GM11168 (cell line): ENCODE results near the gene LIN7B.

Experiments used
- in situ Hi-C: fragments of 300-500 bp; cut with MboI; formaldehyde crosslinking; loops from one replicate; pipeline ENCODE4 v1.12.0; 2022; ENCODE audit warnings: low sequenced_read_pairs; ENCODE audit not compliant: unreplicated experiment

Gene LIN7B

DNA sequence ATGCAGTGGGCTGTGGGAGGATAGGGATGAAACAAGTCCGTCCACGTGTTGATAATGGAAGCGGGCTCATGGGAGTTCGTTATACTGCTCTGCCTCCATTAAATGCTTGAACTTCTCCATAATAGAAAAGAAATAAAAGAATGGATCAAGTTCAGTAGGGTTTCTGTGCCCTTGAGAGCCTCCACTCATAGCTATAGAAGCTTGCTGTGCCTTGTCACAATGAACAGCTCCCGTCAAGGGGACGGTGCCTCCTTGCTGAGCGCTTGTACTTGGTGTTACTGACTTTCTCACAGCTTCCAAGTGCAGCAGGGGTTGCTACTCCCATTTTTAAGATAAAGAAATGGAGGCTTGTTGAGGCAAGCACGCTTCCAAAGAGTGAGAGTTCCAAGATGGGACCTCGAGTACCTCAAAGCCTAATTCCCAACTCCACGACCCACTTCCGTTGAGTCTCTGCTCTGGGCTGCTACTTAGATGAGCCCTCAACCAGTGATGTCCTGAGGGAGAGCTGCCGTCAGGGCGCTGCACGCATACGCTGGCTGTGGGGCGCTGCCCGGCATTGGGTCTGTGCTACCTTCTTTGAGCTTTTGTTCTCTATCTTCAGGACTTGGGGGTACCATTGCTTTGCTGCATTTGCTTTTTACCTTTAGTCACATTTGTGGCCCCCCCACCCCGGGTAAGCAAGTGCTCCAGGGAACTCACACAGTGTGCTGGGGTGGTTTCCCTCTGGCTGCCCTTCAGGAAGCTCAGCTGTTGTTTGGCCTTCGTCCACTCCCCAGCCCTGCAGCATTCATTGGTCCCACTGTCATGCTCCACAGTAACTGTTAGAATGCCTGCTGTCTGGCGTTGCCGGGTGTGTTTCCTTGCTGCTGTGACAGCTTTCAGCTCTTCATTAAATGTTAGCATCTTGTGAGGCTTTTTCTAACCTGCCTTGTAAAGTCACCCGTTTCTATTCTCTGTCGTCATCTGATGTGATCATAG lies 19.4 kb upstream of the LIN7B start:
- in situ Hi-C loops: no loop called here

DNA sequence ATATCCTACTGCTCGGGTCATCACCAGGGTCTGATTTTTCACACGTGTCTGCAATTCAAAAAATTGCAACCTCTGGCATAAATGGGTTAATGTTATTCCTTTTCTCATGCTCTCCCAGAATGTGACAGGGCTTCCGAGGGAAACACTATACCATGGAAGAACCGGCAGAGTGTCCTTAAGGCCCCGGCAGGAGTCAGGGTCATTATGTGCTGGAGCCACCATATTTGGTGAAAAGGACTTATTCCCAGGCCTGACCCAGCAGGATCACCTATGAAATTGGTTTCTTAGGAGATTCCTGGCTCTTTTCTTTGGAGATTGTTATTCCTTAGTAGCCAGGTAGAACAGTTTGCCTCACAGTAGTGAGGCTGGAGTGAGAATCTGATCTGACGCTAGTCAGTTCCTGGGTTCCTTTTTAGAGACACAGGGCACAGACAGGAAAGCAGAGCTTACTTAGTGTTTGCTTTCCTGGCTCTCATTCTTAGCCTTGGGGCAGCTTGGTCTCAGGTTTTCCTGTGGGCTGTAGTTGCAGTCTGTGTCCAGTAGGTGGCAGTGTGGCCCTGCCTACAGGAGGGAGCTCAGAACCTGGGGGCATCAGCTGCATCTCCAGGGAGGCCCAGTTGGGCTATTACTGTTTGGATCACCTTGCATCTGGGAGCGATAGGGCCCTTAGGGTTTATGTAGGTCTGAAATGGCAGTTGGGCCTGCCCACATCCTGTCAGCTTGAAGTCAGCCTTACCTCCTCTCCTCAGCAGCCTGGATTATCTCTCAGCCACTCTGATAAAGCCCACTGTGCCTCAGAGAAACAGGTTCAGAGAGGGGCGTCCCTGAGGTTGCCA lies 16.5 kb upstream of the LIN7B start:
- in situ Hi-C loops: no loop called here

DNA sequence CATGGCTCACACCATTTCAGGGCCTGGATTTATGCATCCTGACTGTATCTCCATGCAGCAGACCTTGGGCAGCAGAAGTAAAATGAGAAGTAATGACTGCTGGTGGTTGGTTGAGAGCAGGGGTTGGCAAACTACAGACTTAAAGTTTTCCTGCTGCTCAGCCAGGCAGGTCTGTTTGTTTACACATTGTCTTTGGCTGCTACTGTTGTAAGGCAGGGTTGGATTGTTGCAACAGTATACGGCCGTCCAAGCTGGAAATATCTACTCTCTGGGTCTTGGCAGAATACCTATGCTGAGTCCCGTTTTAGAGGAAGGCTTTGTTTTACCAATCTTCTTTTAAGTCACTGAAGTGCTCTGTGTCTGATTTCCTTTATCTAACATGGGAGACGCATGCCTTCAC lies 15.4 kb upstream of the LIN7B start:
- in situ Hi-C loops: no loop called here

DNA sequence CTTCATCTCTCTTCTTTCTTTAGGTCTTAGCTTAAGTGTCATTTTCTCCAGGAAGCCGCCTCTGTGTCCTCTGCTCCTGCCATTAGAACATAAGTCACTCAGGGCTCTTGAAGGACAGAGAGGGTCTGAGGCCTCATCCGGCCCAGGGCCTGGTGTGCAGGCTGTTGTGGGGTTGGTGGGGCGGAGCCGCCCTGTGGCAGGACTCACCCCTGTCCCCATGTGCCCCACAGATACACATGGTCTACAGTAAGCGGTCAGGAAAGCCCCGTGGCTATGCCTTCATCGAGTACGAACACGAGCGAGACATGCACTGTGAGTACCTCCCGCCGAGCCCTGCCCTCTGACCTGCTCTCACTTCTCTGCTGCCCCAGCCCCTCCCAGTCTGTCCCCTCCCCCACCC lies 13.0 kb upstream of the LIN7B start:
- in situ Hi-C loops: no loop called here

DNA sequence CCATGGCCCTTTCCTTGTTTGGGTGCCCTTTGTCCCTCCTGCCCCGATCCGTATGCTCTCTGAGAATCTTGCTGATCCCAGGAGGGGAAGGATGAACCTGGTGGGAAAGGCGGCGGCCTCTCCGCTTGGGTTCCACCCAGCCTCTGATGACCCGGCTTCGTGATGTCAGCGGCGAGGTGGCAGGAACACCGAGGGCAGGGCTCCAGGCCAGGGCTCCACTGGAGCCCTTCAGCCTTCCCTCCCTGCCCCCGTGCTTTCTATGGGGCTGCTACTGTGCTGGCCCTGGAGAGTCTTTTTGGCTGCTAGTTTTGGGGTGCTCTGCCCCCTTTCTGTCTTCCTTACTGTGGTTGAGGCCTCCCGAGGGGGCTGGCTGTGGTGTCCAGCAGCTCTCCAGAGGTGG lies 11.9 kb upstream of the LIN7B start:
- in situ Hi-C loops: no loop called here

DNA sequence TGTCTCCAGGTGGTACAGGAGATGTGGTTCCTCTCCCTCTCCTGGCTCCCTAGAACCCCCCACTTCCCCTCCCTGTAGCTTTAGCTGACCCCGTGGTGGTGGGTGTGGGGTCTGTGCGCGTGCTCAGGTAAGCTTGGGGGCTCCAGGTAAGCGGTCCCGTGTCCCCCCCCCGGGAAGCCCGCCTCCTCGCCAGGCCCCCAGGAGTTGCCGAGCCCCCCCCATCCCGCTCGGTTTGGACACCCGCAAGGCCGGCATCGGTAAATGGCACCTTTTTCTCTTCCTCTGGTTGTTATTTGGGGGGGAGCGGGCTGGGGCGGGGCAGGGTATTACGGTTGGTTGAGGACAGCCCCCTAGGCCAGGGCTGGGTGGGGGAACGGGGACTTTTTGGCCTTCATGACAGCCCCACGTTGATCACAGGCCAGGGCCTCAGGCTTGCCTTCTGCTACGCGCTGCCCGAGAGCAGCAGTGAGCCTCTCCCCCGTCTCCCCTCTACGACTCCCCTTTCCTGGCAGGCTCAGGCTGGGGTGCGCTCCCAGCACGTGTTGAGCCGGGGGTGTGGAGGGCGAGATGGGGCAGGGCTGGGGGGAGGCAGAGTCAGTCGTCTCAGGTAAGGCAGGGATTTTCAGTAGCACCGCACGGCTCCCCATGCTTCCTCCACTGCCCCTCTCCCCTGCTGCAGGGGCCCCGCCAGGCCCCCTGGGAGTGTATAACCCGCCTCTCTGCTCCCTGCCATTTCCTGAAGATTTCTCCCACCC lies 10.7 kb upstream of the LIN7B start:
- in situ Hi-C loops: no loop called here

DNA sequence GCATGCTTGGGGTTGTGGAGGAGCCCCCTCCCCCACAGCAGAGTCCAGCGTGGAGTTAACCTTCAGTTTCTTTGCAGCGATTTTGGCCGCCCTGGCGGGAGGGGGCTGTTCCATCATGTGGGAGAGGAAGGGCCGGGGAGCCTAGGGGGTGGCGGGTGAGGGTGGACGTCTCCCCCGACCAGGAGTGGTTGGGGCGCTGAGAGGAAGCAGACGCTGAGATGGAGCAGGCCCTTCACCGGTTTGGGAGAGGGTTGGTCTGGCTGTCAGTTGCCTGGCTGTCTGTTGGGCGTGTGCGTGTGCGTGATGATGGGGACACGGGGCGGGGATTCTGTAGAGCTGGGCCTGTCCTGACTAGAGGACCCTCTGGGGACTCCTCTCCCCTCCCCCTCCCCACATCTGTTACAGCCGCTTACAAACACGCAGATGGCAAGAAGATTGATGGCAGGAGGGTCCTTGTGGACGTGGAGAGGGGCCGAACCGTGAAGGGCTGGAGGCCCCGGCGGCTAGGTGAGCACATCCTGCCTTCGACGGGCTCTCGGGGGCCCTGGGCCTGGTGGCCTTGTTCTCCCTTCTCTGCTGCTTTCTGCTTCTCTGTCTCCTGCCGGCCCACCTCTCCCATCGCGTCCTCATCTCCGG lies 9.8 kb upstream of the LIN7B start:
- in situ Hi-C loops: no loop called here

DNA sequence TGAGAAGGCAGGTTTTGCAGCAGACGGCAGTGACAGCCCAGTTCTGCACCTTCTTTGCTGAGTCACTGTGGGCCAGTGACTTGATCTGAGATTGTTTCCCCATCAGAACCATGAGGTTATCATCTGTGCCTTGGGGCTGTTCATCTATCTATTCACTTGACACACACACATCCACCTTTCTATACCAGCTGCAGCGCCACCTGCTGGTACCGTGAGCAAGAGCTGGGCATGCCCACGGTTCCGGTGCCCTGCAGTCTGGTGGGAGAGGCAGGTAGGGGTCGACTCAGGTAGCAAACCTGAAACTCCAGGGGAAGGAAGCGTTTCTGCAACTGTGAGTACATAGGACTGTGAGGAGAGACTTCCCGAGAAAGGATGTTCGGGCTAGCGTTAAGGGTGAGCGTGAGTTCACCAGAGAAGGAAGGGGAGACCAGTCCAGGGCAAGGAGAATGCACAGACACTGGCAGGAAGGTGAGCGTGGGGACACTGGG lies 7.5 kb upstream of the LIN7B start:
- in situ Hi-C loops: no loop called here

DNA sequence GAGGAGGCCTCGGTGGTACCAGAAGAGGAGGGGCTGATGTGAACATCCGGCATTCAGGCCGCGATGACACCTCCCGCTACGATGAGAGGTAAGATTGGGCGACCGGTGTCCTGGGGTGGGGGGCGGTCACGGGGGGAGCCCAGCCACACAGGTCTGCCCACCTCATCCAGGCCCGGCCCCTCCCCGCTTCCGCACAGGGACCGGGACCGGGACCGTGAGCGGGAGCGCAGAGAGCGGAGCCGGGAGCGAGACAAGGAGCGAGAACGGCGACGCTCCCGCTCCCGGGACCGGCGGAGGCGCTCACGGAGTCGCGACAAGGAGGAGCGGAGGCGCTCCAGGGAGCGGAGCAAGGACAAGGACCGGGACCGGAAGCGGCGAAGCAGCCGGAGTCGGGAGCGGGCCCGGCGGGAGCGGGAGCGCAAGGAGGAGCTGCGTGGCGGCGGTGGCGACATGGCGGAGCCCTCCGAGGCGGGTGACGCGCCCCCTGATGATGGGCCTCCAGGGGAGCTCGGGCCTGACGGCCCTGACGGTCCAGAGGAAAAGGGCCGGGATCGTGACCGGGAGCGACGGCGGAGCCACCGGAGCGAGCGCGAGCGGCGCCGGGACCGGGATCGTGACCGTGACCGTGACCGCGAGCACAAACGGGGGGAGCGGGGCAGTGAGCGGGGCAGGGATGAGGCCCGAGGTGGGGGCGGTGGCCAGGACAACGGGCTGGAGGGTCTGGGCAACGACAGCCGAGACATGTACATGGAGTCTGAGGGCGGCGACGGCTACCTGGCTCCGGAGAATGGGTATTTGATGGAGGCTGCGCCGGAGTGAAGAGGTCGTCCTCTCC lies 6.3 kb upstream of the LIN7B start:
- in situ Hi-C loops: no loop called here

DNA sequence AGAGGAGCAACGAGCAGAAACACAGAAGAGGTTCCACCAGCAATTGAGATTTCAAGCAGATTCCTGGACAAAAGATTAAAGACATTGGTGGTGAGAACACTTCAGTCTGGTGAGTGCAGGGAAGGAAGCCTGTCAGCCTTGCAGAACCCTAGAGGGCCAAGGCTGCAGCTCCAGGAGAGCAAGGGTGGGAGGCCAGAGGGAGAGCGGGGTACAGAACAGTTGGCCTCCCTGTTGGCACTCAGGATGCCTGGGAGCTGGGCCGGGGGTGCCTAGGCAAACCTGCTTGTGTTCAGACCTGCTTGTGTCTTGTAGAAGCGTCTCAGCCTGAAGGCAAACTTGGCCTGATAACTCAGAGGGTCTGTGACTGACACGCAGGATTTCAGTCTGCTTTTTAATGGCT lies 5.1 kb upstream of the LIN7B start:
- in situ Hi-C loops: no loop called here

DNA sequence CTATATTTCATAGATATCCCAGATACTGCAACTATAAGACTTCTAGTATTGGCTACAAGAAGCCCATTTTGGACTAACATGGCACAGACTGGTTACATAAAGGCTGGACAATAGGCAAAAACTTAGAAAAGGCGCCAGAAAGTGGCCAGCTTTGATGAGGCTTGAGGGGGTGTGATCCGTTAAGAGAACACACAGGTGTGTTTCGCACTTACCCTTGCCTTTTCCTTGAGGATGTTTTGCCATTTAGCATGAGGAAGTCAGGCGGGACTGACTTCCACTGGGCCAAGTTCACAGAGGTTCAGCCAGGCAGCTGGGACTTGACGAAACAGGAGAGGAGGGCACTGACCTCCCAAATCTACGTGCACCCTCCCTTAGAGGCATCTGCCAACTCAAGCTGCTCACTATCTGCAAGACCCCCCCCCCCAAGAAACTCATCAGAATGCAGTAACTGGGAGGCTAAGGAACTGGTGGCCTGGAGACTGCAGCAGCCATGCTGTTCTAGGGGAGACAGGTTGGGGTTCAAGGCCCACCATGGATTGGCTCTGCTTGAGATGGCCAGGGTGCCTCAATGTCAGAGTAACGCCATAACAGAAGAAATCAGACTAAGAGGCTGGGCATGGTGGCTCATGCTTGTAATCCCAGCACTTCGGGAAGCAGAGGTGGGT lies 4.5 kb upstream of the LIN7B start:
- in situ Hi-C loops: no loop called here

DNA sequence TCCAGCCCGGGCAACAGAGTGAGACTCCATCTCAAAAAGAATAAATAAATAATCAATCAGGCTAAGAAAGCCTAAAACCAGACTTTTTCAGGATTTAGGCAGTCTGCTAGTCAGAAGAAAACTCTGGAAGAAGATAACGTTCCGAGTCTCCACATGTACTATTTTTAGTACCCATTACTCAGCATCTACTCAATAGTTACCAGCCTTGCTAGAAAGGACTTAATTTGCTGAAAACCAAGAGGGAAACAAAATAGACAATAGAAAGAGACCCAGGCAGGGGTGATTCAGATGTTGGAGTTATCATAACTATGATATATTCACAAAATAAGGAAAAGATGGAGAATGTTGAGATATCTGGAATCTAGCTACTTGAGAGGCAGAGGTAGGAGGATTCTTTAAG lies 3.6 kb upstream of the LIN7B start:
- in situ Hi-C loops: no loop called here

DNA sequence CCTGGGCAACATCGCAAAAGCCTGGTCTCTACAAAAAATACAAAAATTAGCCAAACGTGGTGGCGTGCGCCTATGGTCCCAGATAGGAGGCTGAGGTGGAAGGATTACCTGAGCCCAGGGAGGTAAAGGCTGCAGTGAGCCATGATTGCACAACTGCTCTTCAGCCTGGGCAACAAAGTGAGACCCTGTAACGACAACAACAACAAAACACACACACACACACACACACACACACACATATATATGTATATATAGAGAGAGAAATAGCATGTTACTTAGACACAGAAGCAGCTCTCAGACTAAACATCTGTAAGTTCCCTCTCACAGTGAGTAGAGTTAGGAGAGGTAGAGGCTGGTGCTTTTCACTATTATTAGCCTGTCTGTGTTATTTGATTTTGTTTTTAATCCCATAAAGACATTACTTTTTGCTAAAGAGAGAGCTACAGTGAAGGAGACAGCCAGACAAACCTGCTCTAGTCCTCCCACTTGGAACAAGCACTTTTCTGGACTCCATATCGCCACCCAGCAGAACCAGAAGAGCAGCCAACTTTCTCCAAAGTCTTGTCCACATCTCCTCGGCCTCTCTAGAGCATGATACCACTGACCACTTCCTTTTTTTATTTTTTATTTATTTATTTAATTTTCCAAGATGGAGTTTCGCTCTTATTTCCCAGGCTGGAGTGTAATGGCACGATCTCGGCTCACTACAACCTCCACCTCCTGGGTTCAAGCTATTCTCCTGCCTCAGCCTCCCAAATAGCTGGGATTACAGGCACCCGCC lies 2.8 kb upstream of the LIN7B start:
- in situ Hi-C loops: no loop called here

DNA sequence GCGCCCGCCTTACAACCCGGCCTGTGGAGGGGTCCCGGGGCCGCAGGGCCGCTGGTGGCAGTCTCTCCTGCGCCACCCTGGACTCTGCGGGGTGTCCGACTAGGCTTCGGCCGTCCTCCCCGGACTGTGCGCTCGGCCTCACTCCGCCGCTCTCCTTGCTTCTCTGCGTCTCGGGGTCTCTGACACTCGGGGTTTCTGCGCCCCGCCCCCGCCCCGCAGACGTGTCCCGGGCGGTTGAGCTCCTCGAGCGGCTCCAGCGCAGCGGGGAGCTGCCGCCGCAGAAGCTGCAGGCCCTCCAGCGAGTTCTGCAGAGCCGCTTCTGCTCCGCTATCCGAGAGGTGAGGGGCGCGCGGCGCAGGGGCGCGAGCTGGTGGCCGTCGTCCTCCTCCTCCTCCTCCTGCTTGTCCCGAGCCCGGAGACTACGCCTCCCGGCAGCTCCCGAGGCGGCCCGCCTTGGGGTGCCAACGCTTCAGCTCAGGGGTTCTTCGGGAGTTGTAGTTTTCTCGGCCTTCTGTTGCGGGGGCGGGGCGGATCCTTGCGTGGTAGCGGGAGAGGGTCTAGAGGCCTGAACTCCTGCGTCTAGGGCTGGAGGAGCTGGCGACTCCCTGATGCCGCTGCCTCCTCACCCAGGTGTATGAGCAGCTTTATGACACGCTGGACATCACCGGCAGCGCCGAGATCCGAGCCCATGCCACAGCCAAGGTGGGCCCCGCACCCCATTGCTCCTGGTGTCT lies 627 bp downstream of the LIN7B start:
- in situ Hi-C loops: no loop called here

DNA sequence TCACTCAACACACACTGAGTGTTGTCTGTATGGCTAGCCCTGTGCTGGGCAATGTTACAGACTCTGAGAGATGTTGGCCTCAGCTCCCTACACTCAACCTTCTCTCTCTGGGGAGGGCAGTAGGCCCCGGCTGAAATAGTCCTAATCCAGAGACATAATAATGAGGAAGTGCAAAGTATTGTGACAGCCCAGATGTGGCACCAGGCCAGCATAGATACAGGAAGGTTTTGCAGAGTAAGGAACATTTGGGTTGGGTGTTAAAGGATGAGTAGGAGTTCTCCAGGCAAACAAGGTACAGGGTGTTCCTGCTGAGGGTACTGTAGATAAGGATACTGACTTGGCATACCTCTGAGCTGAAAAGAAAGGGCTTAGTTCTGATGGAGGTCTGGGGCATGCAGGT lies 2.4 kb downstream of the LIN7B start:
- in situ Hi-C loops: no loop called here

DNA sequence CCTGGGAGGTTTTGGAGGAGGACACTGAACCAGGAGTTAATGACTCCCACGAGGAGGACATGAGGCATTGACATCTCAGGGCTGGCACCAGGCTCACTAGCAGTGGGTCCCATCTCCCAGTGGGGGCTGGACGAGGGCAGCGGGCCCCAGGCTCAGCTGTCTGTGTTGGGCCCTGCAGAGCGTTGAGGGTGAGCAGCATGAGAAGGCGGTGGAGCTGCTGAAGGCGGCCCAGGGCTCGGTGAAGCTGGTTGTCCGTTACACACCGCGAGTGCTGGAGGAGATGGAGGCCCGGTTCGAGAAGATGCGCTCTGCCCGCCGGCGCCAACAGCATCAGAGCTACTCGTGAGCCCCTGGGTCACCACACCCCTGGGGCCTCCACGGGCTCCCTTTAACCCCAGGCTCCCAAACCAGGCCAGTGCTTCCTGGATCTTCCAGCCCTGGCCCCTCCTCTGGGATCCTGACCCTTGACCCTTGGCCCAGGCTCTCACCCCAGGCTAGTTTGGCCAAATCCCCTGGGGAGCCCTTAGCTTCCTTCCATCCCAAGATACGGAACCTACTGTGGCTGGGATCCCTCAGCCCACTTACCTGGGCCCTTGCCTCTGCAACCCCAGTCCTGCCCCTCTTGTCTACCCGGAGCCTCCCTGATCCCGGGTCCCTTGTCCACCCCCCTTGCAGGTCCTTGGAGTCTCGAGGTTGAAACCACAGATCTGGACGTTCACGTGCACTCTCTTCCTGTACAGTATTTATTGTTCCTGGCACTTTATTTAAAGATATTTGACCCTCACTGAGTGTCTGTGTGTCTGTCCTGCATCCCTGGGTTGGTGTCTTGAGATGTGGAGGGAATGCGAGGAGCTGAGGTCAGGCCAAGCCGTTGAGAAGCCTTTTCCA lies 3.8 kb downstream of the LIN7B start:
- in situ Hi-C loops: no loop called here
